GM18909 (cell line): Measurements from ENCODE around the gene CFAP70.

Experiments
- ATAC-seq: cut with Tn5 transposase; IDR thresholded peaks from one replicate; pipeline ENCODE4 v1.9.1; 2021; ENCODE audit warnings: mild to moderate bottlenecking; ENCODE audit not compliant: unreplicated experiment, poor library complexity

CFAP70 gene

DNA sequence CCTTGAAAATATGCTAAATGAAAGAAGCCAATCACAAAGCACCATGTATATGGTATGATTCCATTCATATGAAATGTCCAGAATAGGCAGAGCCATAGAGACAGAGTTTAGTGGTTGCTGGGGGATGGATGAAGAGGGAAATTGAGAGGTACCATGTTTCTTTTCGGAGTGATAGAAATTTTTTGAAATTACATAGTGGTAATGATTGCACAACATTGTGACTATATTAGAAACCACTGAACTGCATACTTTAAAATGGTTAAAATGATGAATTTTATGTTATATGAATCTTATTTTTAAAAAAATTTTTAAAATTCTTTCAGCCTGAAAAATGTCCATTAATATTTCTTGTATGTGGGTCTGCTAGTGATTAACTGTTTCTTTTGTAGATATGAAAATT is 137.7 kb downstream of the CFAP70 start:
- ATAC-seq = no peak

DNA sequence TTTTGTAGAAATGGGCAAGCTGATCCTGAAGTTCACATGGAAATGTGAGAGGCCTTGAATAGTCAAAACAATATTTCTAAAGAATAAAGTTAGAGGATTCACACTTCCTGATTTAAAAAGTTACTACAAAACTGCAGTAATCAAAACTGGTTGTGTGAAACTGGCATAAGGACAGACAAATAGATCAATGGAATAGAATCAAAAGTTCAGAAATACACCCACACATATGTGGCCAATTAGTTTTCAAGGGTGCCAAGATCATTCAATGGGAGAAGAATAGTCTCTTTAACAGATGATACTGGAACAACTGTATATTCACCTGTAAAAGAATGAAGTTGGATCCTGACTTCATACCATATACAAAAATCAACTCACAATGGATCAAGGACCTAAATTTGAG is 139.3 kb downstream of the CFAP70 start:
- ATAC-seq = no peak

DNA sequence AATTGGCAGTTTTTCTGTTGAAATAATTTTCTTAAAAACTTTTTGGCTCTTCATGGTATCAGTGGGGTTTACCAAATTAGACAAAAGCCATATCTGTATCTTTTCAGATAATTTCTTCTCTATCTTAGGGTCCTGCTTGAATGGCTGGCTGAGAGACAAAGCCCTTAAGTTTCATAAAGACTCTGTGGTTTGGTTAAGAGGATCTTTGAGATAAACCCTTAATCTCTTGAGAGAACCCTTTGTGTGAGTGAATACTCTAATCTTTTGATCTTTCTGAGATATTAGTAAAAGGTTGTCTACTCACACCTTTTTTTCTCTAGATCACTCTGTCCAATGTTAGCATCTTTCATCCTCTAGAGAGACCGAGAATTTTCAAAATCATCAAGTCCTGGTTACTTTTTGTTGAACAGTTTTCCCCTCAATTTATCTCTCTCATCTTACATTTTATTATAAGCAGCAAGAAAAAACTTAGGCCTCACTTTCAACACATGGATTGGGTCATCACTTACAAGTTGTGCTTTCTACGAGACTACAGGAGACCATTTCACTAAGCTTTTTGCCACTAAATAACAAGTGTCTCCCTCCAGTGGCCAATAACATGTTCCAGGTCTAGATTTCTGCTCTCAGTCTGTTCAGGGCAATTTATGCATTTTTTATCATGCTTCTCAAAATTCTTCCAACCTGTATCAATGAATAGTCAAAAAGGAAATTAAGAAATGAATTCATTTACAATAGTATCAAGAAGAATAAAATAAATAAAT is 140.1 kb downstream of the CFAP70 start:
- no peak for ATAC-seq

DNA sequence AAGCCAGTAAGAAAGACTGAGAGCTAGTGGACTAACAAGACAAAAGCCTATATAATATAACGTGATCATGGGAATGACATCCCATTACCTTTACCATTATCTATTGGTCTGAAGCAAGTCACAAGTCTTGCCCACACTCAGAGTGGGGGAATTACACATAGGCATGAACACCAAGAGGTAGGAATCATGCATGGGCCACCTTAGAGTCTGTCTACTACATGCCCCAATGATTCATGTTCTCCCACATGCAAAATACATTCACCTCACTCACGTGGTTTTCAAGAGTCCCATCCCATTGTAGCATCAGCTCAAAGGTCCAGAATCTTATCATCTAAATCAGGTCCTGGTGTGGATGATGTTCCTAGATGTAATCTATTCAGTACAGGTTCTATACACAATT is 141.0 kb downstream of the CFAP70 start:
- no peak for ATAC-seq

DNA sequence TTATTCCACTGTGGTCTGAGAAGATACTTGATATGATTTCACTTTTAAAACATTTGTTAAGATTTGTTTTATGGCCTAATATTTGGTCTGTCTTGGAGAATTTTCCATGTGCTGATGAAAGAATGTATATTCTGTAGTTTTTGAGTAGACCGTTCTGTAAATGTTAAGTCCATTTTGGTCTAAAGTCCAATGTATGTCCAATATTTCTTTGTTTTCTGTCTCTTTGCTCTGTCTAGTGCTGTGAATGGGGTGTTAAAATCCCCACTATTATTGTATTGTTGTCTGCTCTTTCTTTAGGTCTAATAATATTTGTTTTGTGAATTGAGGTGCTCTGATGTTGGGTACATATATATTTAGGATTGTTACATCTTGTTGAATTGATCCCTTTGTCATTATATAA is 142.9 kb downstream of the CFAP70 start:
- no peak for ATAC-seq

DNA sequence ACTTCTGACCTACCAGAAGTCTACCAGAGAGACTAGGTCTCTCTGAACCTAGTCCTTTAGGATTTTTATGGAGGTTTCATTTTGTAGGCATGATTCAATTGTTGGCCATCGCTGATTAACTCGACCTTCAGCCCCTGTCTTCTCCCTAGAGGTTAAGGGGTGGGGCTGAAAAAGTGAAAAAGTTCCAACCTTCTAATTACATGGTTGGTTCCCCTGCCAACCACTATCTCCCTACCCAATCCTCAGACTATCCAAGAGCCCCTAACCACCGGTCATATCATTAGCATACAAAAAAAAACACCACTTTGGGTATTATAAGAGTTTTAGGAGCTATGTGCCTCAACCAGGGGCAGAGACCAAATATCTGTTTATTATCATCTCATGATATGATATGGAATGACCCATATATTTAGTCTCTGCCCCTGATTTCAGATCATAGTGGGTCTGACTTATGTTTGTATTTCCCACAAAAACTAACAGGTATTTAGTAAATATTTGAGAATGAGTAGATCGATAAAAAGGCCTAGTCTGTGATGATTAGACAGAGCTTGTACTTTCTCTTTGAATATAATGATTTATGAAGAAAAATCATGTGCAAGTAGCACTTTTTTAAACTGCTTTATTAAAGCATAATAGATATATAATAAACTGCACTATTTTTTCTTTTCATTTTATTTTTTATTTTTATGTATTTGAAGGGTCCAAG is 147.4 kb downstream of the CFAP70 start:
- ATAC-seq = no peak

DNA sequence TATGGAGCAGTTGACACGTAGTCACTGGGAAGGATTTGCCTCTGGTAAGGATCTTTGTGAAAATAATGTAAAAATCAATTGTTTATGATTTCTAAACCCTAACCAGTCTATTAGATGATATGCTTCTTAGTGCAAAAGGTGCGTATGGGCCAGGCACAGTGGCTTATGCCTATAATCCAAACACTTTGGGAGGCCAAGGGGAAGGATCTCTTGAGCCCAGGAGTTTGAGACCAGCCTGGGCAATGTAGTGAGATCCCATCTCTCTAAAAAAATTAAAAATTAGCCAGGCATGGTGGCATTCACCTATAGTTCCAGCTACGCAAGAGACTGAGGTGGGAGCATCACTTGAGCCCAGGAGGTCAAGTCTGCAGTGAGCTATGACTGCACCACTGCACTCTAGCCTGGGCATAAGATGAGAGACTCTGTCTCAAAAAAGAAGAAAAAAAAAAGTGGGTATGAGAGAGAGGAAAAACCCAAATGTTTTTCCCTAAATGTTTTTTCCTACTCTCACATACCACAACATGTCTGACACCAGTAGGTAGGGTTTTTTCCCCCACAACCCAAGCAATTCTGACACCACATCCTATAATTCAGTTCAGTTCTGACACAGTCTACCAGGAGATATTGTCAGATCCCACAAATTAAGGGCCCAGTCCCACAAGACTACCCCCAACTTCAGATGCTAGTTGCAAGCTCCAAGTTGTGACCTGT is 148.1 kb downstream of the CFAP70 start:
- ATAC-seq = no peak

DNA sequence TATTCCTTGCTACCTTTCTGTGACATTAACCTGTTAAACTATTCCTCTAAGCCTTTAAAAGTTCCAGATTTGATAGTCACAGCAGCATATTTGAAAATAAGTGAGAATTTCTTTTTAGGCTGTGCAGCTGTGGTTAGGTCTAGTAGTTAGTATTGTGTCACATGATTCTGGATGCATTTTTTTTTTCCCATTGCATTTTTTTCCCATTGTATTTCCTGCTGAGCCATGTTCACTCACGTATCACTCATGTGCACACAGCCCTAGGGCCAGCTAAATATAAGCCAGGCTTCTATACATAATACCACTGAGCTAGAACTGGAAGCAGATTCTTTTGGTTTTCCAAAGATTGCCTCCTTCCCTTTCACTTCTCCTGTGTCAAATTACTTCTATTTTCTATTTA is 149.0 kb downstream of the CFAP70 start:
- no peak for ATAC-seq

DNA sequence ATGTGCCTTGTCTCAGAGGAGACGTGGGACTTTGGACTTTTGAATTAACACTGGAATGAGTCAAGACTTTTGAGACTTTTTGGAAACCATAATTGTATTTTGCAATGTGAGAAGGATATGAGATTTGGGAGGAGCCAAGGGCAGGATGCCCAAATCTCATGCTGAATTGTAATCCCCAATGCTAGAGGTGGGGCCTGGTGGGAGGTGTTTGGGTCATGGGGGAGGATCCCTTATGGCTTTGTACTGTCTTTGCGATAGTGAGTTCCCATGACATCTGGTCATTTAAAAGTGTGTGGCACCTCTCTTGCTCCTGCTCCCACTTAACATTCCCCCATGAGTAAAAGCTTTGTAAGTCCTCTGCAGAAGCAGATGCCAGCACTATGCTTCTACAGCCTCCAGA is 150.8 kb downstream of the CFAP70 start:
- no peak for ATAC-seq

DNA sequence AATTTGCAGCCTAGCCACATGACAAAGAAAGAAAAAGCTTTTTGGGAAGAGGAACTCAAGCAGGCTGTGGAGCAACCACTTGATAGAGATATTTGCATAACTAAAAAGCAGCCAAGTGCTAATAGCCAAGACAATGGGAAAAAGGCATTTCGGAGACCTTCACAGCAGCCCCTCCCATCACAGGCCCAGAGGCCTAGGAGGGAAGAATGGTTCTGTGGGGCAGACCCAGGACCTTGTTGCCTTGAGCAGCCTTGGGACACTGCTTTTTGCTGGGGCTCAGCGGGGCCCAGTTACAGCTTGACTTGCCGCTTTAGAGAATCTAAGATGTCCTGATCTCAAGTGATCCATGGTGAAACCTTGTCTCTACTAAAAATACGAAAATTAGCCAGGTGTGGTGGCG is 152.3 kb downstream of the CFAP70 start:
- ATAC-seq = no peak

DNA sequence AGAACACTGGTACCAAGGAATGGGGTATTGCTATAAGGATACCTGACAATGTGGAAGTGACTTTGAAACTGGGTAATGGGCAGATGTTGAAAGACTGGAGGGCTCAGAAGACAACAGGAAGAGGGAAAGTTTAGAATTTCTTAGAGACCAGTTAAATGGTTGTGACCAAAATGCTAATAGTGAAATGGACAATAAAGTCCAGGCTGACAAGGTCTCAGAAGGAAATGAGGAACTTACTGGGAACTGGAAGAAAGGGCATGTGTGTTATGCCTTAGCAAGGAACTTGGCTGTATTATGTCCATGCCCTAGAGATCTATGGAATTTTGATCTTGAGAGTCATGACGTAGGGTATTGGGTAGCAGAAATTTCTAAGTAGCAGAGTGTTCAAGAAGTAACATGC is 152.8 kb downstream of the CFAP70 start:
- no peak for ATAC-seq

DNA sequence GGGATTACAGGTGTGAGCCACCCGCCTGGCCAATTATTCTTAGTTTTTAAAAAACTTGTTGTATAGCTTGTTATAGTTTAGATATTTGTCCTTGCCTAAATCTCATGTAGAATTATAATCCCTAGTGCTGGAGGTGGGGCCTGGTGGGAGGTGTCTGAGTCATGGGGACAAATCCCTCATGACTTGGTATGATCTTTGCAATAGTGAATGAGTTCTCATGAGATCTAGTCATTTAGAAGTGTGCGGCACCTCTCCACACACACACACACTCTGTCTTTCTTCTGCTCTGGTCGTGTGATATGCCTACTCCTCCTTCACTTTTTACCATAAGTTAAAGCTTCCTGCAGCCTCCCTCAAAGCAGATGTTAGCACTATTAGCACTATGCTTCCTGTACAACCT is 153.6 kb downstream of the CFAP70 start:
- ATAC-seq = no peak
